ENCODE data around the gene IL19.

Gene IL19

GRCh38 chr1:206859082-206859521 lies 88.5 kb downstream of the IL19 start:
- no peak overlapping the region for H3K27ac ChIP-seq (replicated peaks)
- no peak for DNase-seq (ENCODE audit: low read depth in 1 of 2, low spot score in 1 of 2)
- TF ChIP-seq REST (IDR thresholded peaks at IDR 0.05; ENCODE audit: insufficient replicate concordance, low read depth) (no peak), SPI1 (IDR thresholded peaks at IDR 0.05; ENCODE audit: borderline replicate concordance, low read depth) (no peak), CTCF (IDR thresholded peaks at IDR 0.05; ENCODE audit: insufficient read depth, low read length) (no peak), GABPA (IDR thresholded peaks at IDR 0.05; ENCODE audit: low read depth) (no peak), POLR2AphosphoS5 (IDR thresholded peaks at IDR 0.05; ENCODE audit: low read depth) (no peak)

GRCh38 chr1:206860165-206860564 lies 89.6 kb downstream of the IL19 start:
- DNase-seq (ENCODE audit: low read depth in 1 of 2, low spot score in 1 of 2): no peak
- H3K27ac ChIP-seq (replicated peaks): no peak overlapping the region
- H3K27me3 ChIP-seq (ENCODE audit: insufficient read depth, poor library complexity, severe bottlenecking): no peaks in the 10 kb centered on the region
- H3K4me3 ChIP-seq (replicated peaks; ENCODE audit: insufficient read depth, low read length): no peak overlapping the region
- TF ChIP-seq POLR2AphosphoS5 (IDR thresholded peaks at IDR 0.05; ENCODE audit: low read depth) (no peak), CTCF (IDR thresholded peaks at IDR 0.05; ENCODE audit: insufficient read depth, low read length) (no peak), REST (IDR thresholded peaks at IDR 0.05; ENCODE audit: insufficient replicate concordance, low read depth) (no peak), GABPA (IDR thresholded peaks at IDR 0.05; ENCODE audit: low read depth) (no peak), SPI1 (IDR thresholded peaks at IDR 0.05; ENCODE audit: borderline replicate concordance, low read depth) (no peak)

More at GRCh38 chr1:206859082-206859521, 88.5 kb downstream of the IL19 start:
- Histone ChIP-seq H3K4me3 (replicated peaks; ENCODE audit: insufficient read depth, low read length) (no peak overlapping the region), H3K27me3 (ENCODE audit: insufficient read depth, poor library complexity, severe bottlenecking) (no peaks in the 10 kb centered on the region)

GRCh38 chr1:206863266-206863665 lies 92.7 kb downstream of the IL19 start:
- DNase-seq (ENCODE audit: low read depth in 1 of 2, low spot score in 1 of 2): no peak
- no peak overlapping the region for H3K4me3 ChIP-seq (replicated peaks; ENCODE audit: insufficient read depth, low read length)
- H3K27ac ChIP-seq (replicated peaks): no peak overlapping the region
- no peaks in the 10 kb centered on the region for H3K27me3 ChIP-seq (ENCODE audit: insufficient read depth, poor library complexity, severe bottlenecking)
- TF ChIP-seq POLR2AphosphoS5 (IDR thresholded peaks at IDR 0.05; ENCODE audit: low read depth) (no peak), SPI1 (IDR thresholded peaks at IDR 0.05; ENCODE audit: borderline replicate concordance, low read depth) (no peak), CTCF (IDR thresholded peaks at IDR 0.05; ENCODE audit: insufficient read depth, low read length) (no peak), REST (IDR thresholded peaks at IDR 0.05; ENCODE audit: insufficient replicate concordance, low read depth) (no peak), GABPA (IDR thresholded peaks at IDR 0.05; ENCODE audit: low read depth) (no peak)
